Activated T-cell treated with anti-CD3 and anti-CD28 coated beads, Interleukin-2, amount 50 U/mL, for 4 hours (primary cell): ENCODE measurements around the gene PRPSAP1. TPM values are rescaled to one million over a fixed set of nuclear protein-coding genes. Genes with fewer than 3 reads are reported as not detected.
"Not testable (repeated sequence)": the region's sequence is repeated elsewhere in the genome, so short reads cannot be mapped to it uniquely, and the experiment has no call there.

Experiments used
- ATAC-seq, 2 donors: fragments of 200-7000 bp; cut with Tn5 transposase; one replicate each; pipeline ENCODE4 v1.10.0; 2021
- DNase-seq: peaks from one replicate; pipeline ENCODE4 v3.0.0-alpha.2; 2020
- H3K27me3 Mint-ChIP-seq: one replicate; pipeline ENCODE4 v1.8.0; 2021; ENCODE audit warnings: low read depth, mixed read lengths
- H3K36me3 Mint-ChIP-seq: one replicate; pipeline ENCODE4 v1.8.0; 2022; ENCODE audit warnings: mixed read lengths; ENCODE audit not compliant: insufficient read depth
- H3K4me1 Mint-ChIP-seq: one replicate; pipeline ENCODE4 v1.8.0; 2021; ENCODE audit warnings: low read depth, mixed read lengths
- H3K4me3 Mint-ChIP-seq: one replicate; pipeline ENCODE4 v1.8.0; 2021; ENCODE audit warnings: mild to moderate bottlenecking, moderate library complexity, mixed read lengths
- H3K9me3 Mint-ChIP-seq: one replicate; pipeline ENCODE4 v1.8.0; 2021; ENCODE audit warnings: mixed read lengths
- total RNA-seq, 3 donors: library from RNA; stranded (reverse); gene quantifications; one replicate each; pipeline ENCODE4 v1.2.1, GENCODE V29; 2021

Gene PRPSAP1
- total RNA-seq, 3 donors from 2014 or later, result 28.1 to 32.3 (median 31.8) TPM

DNA sequence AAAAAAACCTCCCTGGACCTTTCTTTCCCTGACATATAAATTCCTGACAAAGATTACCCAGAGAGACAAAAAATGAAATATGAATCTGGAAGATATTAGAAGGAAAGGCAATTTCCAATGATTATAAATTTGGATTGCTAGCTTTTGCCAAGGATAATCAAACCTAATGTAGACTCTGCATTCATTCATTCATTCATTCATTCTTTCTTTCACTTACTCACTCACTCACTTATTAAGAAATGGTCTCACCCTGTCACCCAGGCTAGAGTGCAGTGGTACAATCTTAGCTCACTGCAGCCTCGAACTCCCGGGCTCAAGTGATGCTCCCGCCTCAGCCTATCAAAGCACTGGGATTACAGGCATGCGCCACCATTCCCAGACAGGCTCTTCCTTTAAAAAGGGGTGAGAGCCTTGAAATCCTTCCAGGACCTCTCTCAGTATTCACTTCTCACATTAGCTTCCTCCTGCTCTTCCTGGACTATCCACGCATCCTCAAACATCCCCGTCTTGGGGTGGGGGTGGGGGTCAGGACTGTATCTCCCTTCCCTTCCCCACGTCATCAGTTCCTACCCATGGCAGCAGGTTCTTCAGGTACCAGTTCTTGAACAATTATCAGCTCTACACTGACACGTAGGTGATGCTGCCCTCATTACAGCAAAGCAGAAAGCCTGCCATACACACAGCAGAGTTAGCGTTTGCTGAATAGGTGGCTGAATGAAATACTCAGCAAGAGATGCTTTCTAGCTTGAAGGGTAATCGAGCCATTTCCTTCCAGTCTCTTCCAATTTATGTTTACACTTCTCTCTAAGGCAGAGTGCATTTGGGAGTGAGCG, 19.8 kb downstream of the PRPSAP1 start:
- H3K9me3 Mint-ChIP-seq, result no peaks in the 10 kb centered on the region
- DNase-seq (no peak), ATAC-seq (no peak)
- H3K27me3 Mint-ChIP-seq, result no peaks in the 10 kb centered on the region
- H3K4me1 Mint-ChIP-seq, result no peaks in the 10 kb centered on the region
- H3K36me3 Mint-ChIP-seq, result peaks cover 7% of the 10 kb centered on the region
- no peak overlapping the region for H3K4me3 Mint-ChIP-seq

DNA sequence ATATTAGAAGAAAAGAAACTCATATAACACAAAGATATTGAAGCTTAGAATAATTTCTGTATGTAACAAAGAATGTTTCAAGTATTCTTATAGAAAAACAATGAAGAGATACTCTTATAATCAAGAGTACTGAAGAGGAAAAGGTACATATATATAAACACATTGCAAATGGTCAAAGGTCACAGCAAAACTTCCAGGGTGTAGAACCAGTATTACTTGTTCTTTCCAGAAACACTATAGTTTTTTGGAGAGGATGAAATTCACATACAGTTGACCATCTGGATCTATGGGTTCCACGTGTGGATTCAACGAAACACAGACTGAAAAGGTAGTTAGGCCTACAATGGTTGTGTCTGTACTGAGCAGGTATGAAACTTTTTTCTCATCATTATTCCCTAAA, 22.6 kb downstream of the PRPSAP1 start:
- ATAC-seq (no peak), DNase-seq (no peak)
- Mint-ChIP-seq H3K4me1 (no peaks in the 10 kb centered on the region), H3K4me3 (no peak overlapping the region), H3K9me3 (no peaks in the 10 kb centered on the region), H3K36me3 (peaks cover 18% of the 10 kb centered on the region), H3K27me3 (no peaks in the 10 kb centered on the region)

DNA sequence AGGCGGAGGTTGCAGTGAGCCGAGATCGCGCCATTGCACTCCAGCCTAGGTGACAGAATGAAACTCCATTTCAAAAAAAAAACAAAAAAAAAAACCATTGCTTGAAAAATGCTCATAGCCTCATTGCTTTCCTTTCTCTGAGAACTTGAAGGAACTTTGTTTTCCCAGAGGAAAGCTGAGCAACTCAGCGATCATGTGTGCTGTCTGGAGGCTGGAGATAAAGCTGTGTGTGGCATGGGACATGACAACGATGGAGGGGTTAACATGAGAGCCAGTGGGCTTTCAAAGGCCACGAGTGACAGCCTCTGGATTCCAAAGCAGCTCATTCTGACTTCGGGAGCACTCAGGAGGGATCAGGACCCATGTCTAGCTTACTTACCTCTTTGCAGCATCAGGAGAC, 24.1 kb downstream of the PRPSAP1 start:
- no peak overlapping the region for H3K4me3 Mint-ChIP-seq
- ATAC-seq (no peak), DNase-seq (no peak)
- no peaks in the 10 kb centered on the region for H3K27me3 Mint-ChIP-seq
- no peaks in the 10 kb centered on the region for H3K9me3 Mint-ChIP-seq
- H3K4me1 Mint-ChIP-seq, result no peaks in the 10 kb centered on the region
- peaks cover 18% of the 10 kb centered on the region for H3K36me3 Mint-ChIP-seq

DNA sequence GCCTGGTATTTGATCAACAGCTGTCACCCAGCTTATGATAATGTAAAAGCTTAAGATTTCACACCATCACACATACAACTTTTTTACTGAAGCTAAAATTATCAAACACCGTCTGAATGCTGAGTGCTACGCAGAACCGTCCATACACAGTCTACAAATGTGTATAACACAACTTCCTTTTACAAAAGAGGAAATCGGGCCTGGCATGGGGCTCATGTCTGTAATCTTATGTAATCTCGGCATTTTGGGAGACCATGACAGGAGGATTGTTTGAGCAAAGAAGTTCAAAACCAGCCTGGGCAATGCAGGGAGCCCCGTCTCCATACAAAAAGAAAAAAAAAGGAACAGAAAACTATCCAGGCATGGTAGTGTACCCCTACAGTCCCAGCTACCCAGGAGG, 26.0 kb downstream of the PRPSAP1 start:
- peaks cover 23% of the 10 kb centered on the region for H3K36me3 Mint-ChIP-seq
- no peaks in the 10 kb centered on the region for H3K9me3 Mint-ChIP-seq
- no peaks in the 10 kb centered on the region for H3K4me1 Mint-ChIP-seq
- H3K27me3 Mint-ChIP-seq, result no peaks in the 10 kb centered on the region
- ATAC-seq (no peak), DNase-seq (no peak)
- H3K4me3 Mint-ChIP-seq, result no peak overlapping the region

DNA sequence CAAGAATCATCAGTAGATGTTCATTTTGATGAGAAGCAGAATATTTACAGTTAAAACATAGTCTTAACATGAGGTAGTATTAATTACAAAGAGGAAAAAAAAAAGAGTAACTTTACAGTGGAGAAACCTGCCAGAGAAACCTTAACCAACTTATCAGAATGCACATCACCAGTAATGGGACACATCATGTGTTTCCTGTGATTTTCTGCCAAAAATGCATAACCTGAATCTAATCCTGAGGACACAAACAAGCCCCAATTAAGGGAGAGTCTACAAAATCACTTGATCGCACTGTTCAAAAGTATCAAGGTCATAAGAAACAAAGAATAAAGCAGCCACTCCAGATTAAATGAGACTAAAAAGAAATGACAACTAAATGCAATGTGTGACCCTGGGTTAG, 27.4 kb downstream of the PRPSAP1 start:
- Mint-ChIP-seq H3K9me3 (no peaks in the 10 kb centered on the region), H3K4me1 (no peaks in the 10 kb centered on the region), H3K4me3 (no peak overlapping the region)

DNA sequence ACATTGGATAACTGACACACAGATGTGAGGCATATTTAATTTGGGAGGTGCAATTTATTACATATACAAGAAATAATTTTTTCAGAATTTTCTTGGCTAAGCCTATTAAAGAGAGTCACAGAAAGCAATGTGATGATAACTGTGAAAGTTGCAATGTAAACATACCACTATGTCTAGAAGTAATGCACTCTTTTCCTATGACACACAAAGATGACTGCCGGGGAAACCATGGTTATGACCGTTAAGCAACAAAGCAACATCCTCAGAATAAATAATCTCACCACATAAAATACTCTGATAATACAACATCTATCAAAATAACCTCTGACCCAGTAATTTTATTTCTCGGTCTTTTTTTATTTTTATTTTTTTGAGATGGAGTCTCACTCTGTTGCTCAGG, 35.1 kb downstream of the PRPSAP1 start:
- no peak overlapping the region for H3K4me3 Mint-ChIP-seq
- H3K27me3 Mint-ChIP-seq, result no peaks in the 10 kb centered on the region
- DNase-seq (no peak), ATAC-seq (no peak)
- peaks cover 8% of the 10 kb centered on the region for H3K4me1 Mint-ChIP-seq
- H3K9me3 Mint-ChIP-seq, result no peaks in the 10 kb centered on the region
- H3K36me3 Mint-ChIP-seq, result peaks cover 13% of the 10 kb centered on the region

More for the DNA sequence above, 27.4 kb downstream of the PRPSAP1 start:
- Mint-ChIP-seq H3K36me3 (peaks cover 26% of the 10 kb centered on the region), H3K27me3 (no peaks in the 10 kb centered on the region)
- DNase-seq (no peak), ATAC-seq (no peak)

DNA sequence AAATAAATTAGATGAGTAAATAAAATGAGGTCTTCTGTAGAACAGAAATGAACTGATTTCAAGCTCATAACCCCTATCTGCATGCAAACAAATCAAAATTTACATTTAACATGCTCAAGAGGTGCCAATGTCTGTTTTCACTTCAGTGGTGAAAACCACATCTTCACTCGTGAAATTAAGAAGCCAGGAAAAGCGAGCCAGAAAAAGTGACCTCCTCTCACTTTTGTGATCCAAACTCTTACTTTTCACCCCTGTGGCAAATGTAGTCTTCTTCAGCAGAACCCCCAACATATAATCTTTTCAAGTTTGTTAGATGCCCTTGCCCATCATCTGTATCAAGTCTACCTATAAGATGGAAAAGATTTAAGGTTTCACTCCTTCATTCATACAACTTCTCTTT, 36.2 kb downstream of the PRPSAP1 start:
- DNase-seq (no peak), ATAC-seq (no peak)
- Mint-ChIP-seq H3K9me3 (no peaks in the 10 kb centered on the region), H3K4me1 (peaks cover 8% of the 10 kb centered on the region), H3K4me3 (no peak overlapping the region), H3K27me3 (no peaks in the 10 kb centered on the region), H3K36me3 (peaks cover 15% of the 10 kb centered on the region)

DNA sequence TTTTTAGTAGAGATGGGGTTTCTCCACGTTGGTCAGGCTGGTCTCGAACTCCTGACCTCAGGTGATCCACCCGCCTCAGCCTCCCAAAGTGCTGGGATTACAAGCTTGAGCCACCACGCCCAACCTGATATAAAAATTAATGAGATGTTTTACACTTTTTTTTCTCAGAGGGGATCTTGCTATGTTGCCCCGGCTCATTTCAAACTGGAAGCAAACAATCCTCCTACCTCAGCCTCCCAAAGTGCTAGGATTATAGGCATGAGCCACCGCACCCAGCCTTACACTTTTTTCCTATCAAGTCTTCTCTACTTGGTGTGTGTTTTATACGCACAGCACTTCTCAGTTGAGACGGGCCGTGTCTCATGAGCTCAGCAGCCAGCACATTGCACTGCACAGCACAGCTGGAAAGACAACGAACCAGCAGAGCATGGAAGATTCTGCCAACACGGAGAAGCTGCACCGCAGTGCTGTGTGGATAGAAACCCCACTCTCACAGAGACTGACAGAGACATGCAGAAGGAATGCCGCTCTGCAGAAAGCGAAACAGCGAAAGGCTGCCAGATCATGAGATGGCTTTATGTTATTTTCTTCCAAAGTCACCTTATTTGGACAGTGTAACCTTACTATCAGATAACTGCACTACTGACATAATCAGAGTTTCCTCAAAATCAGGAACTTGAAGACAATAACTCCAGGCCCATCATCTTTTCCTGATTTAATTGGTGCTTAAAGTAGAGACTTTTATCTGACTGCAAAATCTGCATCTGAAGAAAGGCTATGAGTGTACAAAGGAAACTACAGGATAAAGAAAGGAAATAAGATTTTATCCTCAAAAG, 39.1 kb downstream of the PRPSAP1 start:
- Mint-ChIP-seq H3K4me1 (peaks cover 8% of the 10 kb centered on the region), H3K27me3 (no peaks in the 10 kb centered on the region), H3K4me3 (no peak overlapping the region), H3K9me3 (no peaks in the 10 kb centered on the region), H3K36me3 (peaks cover 11% of the 10 kb centered on the region)
- no peak for DNase-seq
- no peak for ATAC-seq

DNA sequence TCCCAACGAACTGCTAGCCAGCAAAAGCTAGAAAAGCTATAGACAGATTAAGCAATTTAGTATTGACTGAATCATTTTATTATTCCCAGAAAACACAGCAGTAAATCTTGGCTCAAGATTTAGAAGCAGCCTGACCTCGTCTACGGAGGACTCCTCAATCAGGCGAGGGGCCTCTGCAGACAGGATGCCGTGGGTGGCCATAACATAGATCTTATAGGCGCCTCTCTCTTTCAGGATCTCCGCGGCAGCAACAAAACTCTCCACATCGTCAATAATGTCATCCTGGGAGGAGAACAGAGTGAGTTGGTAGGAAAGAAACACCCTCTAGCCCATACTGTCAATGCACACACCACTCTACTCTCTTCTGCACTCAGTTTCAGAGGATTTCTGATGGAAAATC, 41.0 kb downstream of the PRPSAP1 start:
- H3K4me1 Mint-ChIP-seq, result peaks cover 8% of the 10 kb centered on the region
- DNase-seq (no peak), ATAC-seq (no peak)
- no peaks in the 10 kb centered on the region for H3K27me3 Mint-ChIP-seq
- H3K4me3 Mint-ChIP-seq, result no peak overlapping the region
- no peaks in the 10 kb centered on the region for H3K9me3 Mint-ChIP-seq
- peaks cover 12% of the 10 kb centered on the region for H3K36me3 Mint-ChIP-seq

DNA sequence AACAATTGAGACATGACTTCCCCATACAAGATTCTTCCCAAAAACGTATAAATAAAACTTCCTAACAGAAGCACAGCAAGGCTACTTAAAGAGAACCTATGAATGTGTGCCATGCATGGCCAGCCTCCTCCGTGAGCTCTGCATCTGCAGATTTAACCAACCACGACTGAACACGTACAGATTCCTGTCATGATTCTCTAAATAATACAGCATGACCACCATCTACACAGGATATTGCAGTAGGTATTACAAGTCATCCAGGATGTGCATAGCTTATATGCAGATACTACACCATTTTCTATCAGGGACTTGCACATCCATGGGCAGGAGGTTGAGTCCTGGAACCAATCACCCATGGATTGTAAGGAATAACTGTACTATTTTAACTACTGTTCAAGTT, 44.3 kb downstream of the PRPSAP1 start:
- ATAC-seq (no peak), DNase-seq (no peak)
- H3K27me3 Mint-ChIP-seq, result no peaks in the 10 kb centered on the region
- no peaks in the 10 kb centered on the region for H3K9me3 Mint-ChIP-seq
- H3K4me3 Mint-ChIP-seq, result no peak overlapping the region
- H3K36me3 Mint-ChIP-seq, result peaks cover 10% of the 10 kb centered on the region
- H3K4me1 Mint-ChIP-seq, result no peaks in the 10 kb centered on the region

DNA sequence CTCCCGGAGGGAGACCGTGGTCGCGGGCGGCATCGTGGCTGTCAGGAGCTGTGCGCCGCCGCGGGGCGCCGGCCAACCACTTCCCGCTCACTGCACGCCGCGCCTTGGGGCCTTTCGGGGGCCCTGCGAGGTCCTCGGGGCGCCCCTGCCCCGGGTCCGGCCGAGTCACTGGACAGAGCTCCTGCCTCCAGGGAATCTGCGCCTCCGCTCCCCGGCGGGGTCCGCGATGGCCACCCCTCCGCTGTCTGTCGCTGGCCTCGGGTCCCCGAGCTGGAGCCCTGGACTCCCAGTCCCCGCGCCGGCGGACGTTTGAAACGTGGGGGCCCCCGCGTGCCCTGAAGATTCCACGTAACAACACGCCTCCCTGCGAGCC, 45.8 kb downstream of the PRPSAP1 start, which contains the start of gene QRICH2:
Gene QRICH2, minus strand, starts transcription at position 311 of the 373 bp plus-strand sequence. Its CDS starts 278 bp downstream, at position 33.
- no peak for DNase-seq
- H3K36me3 Mint-ChIP-seq, result peaks cover 8% of the 10 kb centered on the region
- no peaks in the 10 kb centered on the region for H3K27me3 Mint-ChIP-seq
- no peaks in the 10 kb centered on the region for H3K9me3 Mint-ChIP-seq
- H3K4me3 Mint-ChIP-seq, result no peak within 1 kb of the TSS
- no peaks in the 10 kb centered on the region for H3K4me1 Mint-ChIP-seq
- ATAC-seq, result no peak

DNA sequence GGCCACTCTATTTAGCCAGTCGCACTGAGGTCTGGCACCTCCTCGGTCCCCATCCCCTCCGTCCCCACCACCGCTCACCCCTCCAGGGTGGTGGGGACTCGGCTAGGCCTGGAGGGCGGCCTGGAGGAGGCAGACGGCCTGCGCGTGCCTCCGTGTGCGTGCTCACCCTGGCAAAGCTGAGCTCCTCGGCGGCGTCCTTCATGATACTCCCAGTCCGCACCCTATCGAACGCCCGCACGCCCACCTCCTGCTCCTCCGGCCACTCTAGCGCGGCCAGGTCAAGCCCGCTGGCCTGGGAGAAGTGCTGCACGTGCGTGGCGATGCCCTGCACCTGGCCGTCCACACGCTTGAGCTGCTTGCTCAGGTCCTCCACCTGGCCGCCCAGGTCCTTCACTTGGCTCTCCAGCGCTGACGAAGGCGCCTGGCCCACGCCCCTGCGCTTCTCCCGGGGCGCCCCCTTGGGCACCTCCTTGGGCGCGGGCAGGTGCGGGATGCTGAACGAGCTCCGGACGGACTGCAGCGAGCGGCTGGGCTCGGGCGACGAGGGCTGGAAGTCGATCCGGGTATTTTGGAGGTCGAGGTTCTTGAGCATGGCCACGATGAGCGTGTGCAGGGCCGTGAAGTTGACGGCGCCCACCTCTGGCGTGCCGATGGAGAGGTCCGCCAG, 46.3 kb downstream of the PRPSAP1 start:
- H3K36me3 Mint-ChIP-seq, result peaks cover 4% of the 10 kb centered on the region
- no peaks in the 10 kb centered on the region for H3K4me1 Mint-ChIP-seq
- no peaks in the 10 kb centered on the region for H3K9me3 Mint-ChIP-seq
- ATAC-seq (no peak), DNase-seq (no peak)
- no peaks in the 10 kb centered on the region for H3K27me3 Mint-ChIP-seq
- no peak overlapping the region for H3K4me3 Mint-ChIP-seq

DNA sequence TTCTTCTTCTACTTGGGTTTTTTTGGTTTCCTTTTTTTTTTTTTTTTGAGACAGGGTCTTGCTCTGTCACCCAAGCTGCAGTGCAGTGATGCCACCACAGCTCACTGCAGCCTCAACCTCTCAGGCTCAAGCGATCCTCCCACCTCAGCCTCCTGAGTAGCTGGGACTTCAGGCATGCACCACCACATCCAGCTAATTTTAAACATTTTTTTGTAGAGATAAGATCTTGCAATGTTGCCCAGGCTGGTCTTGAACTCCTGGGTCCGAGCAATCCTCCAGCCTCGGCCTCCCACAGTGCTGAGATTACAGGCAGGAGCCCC, 48.6 kb downstream of the PRPSAP1 start:
- not testable (repeated sequence) for H3K4me3 Mint-ChIP-seq, H3K27me3 Mint-ChIP-seq, ATAC-seq, H3K4me1 Mint-ChIP-seq, DNase-seq, H3K9me3 Mint-ChIP-seq, H3K36me3 Mint-ChIP-seq

DNA sequence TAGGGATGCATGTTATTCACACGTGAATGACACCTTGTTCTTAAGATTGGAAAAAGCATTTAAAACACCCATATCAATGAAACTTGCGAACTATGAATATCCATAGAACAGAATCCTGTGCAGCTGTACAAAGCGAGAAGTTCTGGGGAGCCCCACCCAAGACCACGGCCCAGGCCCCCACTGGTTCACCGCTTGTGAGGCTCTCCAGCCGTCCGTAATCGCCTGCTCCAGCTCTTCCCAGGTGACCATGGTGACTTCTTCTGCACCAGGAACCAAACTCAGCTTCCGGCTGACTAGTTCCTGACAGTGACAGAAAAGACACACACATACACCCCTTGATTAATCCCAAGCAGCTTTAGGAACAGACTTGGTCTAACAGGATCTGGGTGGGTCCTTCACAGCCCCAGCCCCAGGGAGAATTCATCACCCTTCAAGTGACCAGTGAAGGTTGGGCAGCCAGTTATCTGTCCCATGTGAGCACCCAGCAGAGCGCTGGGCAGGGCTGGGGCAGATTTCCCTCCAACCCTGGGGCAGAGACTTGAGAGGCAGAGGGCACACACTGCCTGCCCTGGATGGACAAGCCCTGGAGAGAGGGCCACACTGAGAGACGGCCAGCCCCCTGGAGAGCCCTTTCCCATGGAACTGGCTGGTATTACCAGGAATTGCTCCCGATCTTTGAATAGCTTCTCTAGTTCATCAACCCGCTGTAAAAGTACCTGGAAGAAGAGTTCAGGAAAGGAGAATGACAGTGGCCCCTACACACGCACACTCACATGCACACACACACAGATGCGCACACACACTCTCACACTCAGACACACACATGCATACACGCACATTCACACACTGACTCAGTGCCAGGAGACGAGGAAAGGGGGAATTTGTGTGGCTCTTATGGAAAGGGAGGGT, 49.2 kb downstream of the PRPSAP1 start:
- Mint-ChIP-seq H3K4me3 (no peak overlapping the region), H3K27me3 (no peaks in the 10 kb centered on the region)
- ATAC-seq, result no peak

More for the DNA sequence above, 49.2 kb downstream of the PRPSAP1 start:
- no peaks in the 10 kb centered on the region for H3K4me1 Mint-ChIP-seq
- H3K36me3 Mint-ChIP-seq, result peaks cover 3% of the 10 kb centered on the region
- no peak for DNase-seq
- H3K9me3 Mint-ChIP-seq, result no peaks in the 10 kb centered on the region
